HG02870 (cell line): ENCODE data around the gene RPS25.
"Not testable (repeated sequence)": the region's sequence is repeated elsewhere in the genome, so short reads cannot be mapped to it uniquely, and the experiment has no call there.

Source experiments
- ATAC-seq: cut with Tn5 transposase; IDR thresholded peaks from one replicate; pipeline ENCODE4 v1.9.1; 2021; ENCODE audit warnings: mild to moderate bottlenecking, moderate library complexity; ENCODE audit not compliant: unreplicated experiment

Gene RPS25

DNA sequence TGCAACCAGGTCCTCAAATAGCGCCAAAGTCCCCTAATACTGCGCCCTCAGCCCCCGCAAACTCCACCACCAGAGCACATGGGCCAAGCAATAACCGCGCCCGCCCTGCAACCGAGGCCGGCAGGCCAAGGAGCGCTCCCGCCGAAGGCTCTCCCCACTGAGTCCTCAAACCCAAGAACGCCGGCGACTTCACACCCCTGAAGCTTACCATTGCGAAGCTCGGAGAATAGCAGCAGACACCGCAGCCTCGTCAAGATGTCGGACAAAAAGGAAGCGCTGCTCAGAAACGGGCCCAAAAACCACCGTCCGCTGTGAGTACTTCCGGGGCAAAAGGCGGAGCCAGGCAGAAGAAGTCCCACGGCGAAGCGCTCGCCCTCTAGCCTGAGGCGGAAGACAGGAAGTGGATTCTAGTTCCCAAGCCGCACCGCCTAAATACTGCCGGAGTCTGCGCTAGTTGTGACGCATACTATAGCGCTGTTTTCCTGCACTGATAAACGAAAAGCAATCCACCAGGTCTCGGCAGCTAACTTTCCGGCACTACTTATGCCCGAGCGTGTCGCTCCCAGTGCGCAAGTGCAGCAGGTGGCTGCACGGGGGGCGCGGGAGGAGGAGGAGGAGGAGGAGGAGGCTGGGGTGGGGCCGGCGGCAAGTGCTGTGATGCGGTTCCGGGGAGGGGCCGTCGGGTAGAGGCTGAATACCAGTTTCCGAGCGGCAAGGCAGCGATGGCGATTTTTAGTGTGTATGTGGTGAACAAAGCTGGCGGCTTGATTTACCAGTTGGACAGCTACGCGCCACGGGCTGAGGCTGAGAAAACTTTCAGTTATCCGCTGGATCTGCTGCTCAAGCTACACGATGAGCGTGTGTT lies at the start of gene RPS25, which contains the start of gene TRAPPC4:
Gene RPS25 (minus strand): TSS at position 270 of the 865 bp plus-strand sequence. CDS start 59 bp downstream, at position 211.
Gene TRAPPC4 (plus strand): TSS at position 693 of the 865 bp plus-strand sequence. CDS start 30 bp downstream, at position 723.
- peak; percentile 86 for ATAC-seq

DNA sequence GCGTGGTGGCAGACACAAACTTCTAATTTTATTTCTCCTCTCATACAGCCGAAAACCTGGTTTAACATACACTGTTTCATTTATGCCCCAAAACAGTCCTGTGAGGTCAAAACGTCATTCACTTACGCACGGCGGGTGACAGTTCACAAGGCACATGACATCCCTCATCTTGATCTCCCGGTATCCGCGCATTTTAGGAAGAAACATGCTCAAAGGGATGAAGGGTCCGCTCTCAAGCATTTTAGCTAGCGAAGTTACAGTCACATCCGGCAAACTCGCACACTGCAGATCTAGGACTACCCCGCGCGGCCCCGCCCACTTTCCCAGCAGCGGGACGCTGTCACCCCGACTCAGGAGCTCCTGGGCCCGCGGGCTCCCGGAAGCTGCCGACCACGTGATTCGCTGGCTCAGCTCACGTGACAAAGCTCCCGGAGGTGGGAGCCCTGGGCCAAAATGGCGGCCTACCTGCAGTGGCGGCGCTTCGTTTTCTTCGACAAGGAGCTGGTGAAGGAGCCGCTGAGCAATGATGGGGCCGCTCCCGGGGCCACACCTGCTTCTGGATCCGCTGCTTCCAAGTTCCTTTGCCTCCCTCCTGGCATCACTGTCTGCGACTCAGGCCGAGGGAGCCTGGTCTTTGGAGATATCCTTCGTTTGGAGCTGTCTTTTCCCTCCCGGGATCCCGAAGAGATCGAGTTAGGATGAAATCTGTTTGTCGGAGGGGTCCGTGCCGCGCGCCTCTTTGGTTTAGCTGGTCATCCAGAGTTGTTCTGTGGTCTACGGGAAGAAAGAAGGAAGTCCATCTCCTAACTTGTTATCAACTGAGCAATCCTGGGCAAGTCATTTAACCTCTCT lies 49.5 kb upstream of the RPS25 start, which contains the start of gene VPS11:
Gene VPS11 (plus strand): TSS at position 448 of the 852 bp plus-strand sequence. CDS start 6 bp downstream, at position 454.
- peak; percentile 92 for ATAC-seq

- ATAC-seq: no peak
These were observed 47.2 kb upstream of the RPS25 start for GRCh38 chr11:119065369-119065768.

DNA sequence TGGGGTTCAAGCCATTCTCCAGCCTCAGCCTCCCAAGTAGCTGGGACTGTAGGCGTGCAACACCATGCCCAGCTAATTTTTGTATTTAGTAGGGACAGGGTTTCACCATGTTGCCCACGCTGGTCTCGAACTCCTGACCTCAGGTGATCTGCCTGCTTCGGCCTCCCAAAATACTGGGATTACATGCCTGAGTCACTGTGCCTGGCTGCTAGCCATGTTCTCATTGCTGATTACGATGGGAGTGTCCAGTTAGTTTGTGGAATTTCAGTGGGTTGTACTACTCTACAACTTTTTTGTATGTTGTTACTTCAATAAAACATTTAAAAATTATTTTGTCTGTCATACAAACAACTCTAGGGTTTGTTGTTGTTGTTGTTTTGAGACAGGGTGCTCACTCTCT lies 44.6 kb upstream of the RPS25 start:
- no peak for ATAC-seq

DNA sequence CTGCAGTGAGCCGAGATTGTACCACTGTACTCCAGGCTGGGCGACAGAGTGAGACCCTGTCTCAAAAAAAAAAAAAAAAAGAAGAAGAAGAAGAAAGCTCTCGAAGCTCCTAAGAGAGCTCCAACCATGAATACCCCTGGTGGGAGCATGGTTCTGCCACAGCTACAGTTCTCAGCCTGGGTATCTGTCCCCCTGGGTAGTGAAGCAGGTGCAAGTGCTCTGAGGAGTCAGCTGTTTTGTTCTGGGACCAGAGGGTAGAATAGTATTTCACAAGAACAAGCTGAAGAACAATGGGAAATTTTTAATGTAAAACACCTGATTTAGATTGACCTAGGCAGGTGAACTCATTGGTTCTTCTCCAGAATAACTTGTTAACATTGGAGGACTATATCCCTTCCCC lies 43.1 kb upstream of the RPS25 start:
- no peak for ATAC-seq

DNA sequence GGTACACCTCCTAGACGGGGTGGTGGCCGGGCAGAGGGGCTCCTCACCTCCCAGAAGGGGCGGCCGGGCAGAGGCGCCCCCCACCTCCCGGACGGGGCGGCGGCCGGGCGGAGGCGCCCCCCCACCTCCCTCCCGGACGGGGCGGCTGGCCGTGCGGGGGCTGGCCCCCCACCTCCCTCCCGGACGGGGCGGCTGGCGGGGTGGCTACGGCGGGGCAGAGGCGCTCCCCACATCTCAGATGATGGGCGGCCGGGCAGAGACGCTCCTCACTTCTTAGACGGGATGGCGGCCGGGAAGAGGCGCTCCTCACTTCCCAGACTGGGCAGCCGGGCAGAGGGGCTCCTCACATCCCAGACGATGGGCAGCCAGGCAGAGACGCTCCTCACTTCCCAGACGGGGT lies 41.0 kb upstream of the RPS25 start:
- not testable (repeated sequence) for ATAC-seq

GRCh38 chr11:119057000-119057769 lies 39.0 kb upstream of the RPS25 start, which contains the start of gene HYOU1:
Gene HYOU1 (minus strand): TSS chr11:119057205. CDS start chr11:119056160, 1,045 bp downstream.
- ATAC-seq: peak; percentile 89

DNA sequence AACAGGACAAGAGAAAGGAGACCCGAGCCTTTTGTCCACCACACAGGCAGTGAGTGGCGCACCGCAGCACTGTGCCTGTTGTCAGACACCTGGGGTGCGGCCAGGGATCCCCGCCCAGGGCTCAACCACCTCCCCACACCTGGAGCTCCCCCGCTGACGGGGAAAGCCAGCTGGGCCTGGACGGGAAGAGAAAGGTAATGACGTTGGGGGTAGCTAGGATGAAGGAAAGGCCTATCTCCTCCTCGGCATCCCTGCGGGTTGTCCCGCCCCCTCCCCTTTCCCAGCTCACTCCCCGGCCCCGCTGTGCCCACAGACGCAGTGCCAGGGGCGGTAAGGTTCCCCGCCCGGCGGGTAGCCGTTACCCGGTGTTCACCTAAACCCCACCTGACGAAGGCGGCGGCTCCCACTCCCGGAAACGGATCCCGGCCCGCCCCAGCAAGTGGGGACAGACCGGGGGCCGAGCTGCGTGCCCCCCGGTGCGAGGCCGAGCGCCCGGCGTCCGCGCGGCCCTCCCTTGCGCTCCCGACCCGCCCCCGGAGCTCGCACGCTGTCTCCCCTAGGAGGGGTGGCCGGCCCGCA lies 38.4 kb upstream of the RPS25 start:
- no peak for ATAC-seq

- ATAC-seq: no peak
These were observed 37.8 kb upstream of the RPS25 start for GRCh38 chr11:119055901-119056300.

DNA sequence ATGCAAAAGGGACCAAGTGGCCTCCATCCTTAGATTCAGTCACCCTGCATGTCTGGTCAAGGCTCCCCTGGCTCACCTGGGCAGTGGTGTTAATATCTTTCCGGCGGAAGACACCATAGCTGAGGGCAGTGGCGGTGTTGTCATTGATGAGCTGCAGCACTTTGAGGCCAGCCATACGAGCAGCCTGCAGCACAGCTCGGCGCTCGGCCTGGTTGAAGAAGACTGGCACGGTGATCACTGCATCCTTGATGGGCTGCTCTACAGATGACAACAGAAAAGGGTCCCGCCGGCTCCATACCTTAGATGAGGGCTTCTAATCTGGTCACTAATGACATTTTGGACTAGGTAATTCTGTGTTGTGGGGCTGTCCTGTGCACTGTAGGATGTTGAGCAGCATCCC lies 36.3 kb upstream of the RPS25 start:
- no peak for ATAC-seq

DNA sequence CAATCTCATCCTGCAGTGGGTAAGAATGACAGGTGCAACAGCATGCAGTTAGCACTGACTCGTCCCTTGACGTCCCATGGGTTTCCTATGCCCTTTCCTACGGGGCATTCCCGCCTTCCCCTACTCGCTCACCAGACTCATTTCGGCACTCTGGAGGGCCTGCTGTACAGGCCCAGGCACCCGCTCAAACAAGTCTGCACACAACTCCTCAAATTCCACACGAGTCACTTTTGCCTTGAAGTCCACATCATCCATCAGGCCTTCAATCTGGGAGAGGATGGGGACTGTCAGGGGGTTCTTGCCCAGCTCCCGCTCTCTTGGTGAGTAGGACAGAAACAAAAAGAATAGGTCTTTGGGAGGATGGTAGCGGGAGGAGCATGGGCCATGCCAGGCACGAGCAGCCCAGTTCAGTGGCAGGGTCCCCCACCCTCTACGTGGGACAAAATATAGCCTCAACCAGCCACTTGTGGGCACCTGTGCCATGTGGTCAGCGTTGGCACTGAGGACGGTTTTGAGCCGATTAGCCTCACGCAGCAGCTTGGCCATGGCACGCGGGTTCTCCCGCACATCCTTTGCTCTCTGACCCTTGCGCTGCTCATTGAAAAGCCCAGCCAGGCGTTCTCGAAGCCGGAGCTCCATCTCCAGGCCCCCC lies 34.1 kb upstream of the RPS25 start:
- peak; percentile 17 for ATAC-seq

- ATAC-seq: peak; percentile 63
These were observed 33.5 kb upstream of the RPS25 start for GRCh38 chr11:119051440-119052162.

DNA sequence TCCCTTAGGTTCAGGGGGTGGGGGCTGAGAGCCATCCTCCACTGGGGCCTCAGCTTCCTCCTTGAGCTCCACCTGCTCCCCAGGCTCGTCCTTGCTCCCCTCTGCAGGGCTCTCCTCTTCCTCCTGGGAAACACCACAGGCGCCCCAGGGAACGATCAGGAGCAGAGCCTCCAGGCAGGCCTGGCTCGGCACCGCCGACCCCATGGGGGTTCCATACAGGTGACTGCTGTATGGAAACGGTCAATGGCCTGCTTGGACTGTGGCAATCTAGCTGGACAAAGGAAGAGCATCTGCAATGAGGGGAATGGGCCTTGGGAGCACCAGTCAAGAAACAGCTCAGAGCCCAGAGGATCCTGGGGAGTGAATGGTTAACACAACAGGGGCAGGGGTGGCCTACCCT lies 30.9 kb upstream of the RPS25 start:
- no peak for ATAC-seq

DNA sequence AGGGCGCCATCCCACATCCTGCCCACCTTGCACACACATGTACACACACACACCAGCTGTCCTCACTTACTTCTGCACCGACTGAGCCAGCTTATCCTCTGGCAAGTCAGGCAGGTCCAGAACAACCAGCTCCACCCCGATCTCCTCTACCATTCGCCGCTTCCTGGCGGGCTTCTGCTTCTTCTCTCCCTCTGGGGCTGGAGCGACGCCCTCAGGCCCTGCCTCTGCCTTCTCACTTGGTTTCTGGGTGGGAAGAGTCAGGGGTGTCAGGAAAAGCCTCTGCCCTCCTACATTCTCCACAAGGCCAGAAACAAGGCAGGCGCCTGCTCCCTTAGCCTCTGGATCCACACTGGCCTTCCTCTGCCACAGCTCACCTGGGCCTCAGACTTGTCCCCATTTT lies 30.5 kb upstream of the RPS25 start:
- ATAC-seq: no peak

DNA sequence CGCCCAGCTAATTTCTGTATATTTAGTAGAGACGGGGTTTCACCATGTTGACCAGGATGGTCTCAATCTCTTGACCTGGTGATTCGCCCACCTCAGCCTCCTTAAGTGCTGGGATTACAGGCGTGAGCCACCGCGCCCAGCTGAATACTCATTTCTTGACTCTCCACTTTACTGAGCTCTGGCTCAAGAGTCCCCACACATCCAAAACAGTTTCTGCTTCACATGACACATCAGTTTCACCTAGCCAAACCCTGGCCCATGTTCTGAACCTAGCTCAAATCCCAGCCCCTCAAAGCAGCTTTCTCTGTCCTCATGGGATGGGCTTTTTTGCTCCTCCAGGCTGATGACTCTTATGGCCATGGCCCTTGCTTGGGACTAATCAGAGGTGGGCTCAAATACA lies 29.1 kb upstream of the RPS25 start:
- ATAC-seq: no peak

DNA sequence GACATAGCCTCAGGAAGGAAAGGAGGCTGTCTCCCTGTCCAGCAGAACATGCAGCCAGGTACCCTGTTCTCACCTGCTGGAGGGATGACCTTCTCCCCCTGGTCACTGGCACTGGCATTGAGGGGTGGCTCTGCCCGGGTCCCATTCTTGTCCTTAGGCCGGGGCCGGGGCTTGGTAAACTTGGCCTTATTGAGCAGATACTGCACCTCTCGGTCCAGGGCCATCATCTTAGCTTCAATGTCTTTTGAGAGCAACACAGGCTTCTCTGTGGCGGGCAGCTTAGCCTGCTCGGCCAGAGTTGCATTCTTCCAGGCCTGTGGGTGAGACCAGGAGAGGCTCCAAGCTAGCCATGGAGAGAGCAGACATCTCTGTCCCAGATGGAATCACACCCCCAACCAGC lies 28.3 kb upstream of the RPS25 start:
- no peak for ATAC-seq

DNA sequence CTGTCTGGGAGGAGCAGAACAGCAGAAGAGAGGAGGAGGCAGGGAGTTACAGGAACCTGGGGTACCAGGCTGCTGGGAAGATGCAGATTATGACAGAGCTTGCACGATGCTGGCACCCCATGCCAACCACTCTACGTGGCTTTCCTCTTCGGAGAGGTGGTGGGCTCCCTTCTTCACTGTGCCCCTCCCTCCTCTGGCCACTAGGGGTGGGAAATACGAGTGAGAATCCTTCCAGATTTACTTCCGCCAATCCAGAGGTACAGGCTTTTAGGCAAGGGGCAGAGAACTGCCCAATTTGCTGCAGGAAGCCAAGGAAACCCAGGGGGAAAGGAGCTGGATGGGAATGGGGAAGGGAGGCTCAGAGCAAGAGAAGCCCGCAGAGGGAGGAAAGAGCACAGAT lies 26.6 kb upstream of the RPS25 start:
- no peak for ATAC-seq

GRCh38 chr11:119042927-119043326 lies 24.8 kb upstream of the RPS25 start:
- no peak for ATAC-seq

GRCh38 chr11:119041821-119042514 lies 23.8 kb upstream of the RPS25 start:
- no peak for ATAC-seq
